HG03095 (cell line): ENCODE measurements around the gene DRAP1.

Experiments used
- ATAC-seq: cut with Tn5 transposase; IDR thresholded peaks from one replicate; pipeline ENCODE4 v1.9.1; 2021; ENCODE audit warnings: moderate library complexity; ENCODE audit not compliant: unreplicated experiment

DRAP1 gene

DNA sequence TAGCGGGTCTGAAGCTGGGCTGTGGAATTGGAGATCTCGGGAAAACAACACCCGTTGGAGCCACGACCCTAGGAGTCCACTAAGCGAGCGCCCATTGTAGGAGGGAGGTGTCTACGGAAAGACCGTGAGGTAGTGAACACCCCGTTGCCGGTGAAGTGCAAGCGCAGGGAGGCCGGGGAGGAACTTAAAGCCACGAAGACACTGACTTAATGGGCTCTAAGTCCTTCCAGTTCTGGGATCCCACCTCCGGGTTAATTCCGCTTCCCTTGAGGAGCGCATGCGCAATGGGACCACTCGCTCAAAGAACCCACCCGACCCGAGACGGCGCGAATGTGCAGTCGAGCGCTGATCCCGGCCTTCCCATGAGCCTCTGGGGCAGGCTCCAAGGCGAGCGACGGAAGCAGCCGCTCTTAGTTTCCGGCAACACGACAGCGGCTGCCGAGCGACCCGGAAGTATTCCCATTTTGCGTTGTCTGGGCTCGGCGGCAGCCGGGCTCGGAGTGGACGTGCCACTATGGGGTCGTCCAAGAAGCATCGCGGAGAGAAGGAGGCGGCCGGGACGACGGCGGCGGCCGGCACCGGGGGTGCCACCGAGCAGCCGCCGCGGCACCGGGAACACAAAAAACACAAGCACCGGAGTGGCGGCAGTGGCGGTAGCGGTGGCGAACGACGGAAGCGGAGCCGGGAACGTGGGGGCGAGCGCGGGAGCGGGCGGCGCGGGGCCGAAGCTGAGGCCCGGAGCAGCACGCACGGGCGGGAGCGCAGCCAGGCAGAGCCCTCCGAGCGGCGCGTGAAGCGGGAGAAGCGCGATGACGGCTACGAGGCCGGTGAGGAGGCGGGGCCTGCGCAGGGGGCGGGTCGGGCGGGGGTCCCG is 42.3 kb downstream of the DRAP1 start, which contains the start of gene SART1:
Gene SART1, plus strand, starts transcription at position 468 of the 874 bp plus-strand sequence. Its CDS starts 47 bp downstream, at position 515.
- ATAC-seq = peak; percentile 65

GRCh38 chr11:65962141-65962564 is 42.9 kb downstream of the DRAP1 start:
- ATAC-seq = no peak

GRCh38 chr11:65964906-65965305 is 45.7 kb downstream of the DRAP1 start:
- ATAC-seq = no peak

DNA sequence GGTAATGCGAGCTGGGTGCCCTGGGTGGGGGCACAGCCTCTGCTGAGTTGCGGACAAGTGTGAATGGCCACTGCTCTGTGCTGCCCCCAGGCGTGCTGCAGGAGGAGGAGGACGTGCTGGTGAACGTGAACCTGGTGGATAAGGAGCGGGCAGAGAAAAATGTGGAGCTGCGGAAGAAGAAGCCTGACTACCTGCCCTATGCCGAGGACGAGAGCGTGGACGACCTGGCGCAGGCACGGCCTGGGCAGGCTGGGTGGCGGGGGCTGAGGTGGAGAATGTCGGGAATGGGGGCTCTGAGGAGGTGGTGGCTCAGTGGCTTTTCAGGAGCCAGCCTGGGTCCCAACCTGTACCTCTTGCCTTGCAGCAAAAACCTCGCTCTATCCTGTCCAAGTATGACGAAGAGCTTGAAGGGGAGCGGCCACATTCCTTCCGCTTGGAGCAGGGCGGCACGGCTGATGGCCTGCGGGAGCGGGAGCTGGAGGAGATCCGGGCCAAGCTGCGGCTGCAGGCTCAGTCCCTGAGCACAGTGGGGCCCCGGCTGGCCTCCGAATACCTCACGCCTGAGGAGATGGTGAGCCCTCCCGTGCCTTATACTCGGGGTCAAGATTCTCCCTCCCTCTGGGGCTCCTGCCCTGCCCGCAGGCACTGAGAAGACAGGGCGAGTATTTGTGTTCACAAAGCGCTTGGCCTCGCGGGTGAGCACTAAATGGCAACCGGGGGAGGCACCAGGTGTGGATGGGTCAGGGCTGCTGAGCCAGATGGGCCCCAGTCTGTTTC is 46.9 kb downstream of the DRAP1 start:
- no peak for ATAC-seq

- ATAC-seq = no peak
These were observed 48.2 kb downstream of the DRAP1 start for GRCh38 chr11:65967329-65967934.

GRCh38 chr11:65968600-65969482 is 49.6 kb downstream of the DRAP1 start:
- ATAC-seq = no peak
